Tibial artery (tissue), 4 donors: ENCODE results near the gene PDE6D.
"Not testable (repeated sequence)": the region's sequence is repeated elsewhere in the genome, so short reads cannot be mapped to it uniquely, and the experiment has no call there.

Source experiments
- DNase-seq, 2 donors: peaks; one replicate each; pipeline ENCODE4 v3.0.0-alpha.2; 2019
- H3K27ac ChIP-seq, 2 donors: fragments of 200-600 bp; sonication (generic) in 1 of 2; 1 replicate in 1 of 2; 2 replicates in 1 of 2; pipeline ENCODE4 v1.5.1; 2018 to 2019; ENCODE audit warnings: mild to moderate bottlenecking in 1 of 2
- H3K27me3 ChIP-seq, 2 donors: fragments of 200-600 bp; sonication (generic) in 1 of 2; one replicate each; pipeline versions ENCODE4 v1.5.1 to v1.6.0; 2016 to 2019
- H3K36me3 ChIP-seq, 3 donors: fragments of 200-600 bp; sonication (generic) in 2 of 3; one replicate each; pipeline ENCODE4 v1.5.1; 2016 to 2019; ENCODE audit warnings: mild to moderate bottlenecking in 2 of 3
- H3K4me1 ChIP-seq, 4 donors: fragments of 200-600 bp; sonication (generic) in 2 of 4; 1 replicate in 3 of 4; 2 replicates in 1 of 4; pipeline ENCODE4 v1.5.1; 2016 to 2019
- H3K4me3 ChIP-seq, 2 donors: fragments of 200-600 bp; sonication (generic) in 1 of 2; 1 replicate in 1 of 2; 2 replicates in 1 of 2; pipeline ENCODE4 v1.5.1; 2018 to 2019; ENCODE audit warnings: mild to moderate bottlenecking in 2 of 2
- H3K9me3 ChIP-seq, 3 donors: fragments of 200-600 bp; sonication (generic) in 1 of 3; one replicate each; pipeline ENCODE4 v1.5.1; 2016 to 2019
- intact Hi-C: fragments of 100-400 bp; cut with DNase I; formaldehyde crosslinking; loops from one replicate; pipeline ENCODE4 v1.15.0; 2023; ENCODE audit warnings: low total_unique reads
- TF ChIP-seq, protein P1 (sequence below), 2 experiments: fragments of 200-600 bp in 1 of 2; fragments of 450-650 bp in 1 of 2; IDR thresholded peaks; one replicate each; pipeline ENCODE4 v1.5.1; 2017 to 2019; ENCODE audit warnings: antibody characterized with exemption in 2 of 2, mild to moderate bottlenecking in 1 of 2, moderate library complexity in 1 of 2

The PDE6D gene

DNA sequence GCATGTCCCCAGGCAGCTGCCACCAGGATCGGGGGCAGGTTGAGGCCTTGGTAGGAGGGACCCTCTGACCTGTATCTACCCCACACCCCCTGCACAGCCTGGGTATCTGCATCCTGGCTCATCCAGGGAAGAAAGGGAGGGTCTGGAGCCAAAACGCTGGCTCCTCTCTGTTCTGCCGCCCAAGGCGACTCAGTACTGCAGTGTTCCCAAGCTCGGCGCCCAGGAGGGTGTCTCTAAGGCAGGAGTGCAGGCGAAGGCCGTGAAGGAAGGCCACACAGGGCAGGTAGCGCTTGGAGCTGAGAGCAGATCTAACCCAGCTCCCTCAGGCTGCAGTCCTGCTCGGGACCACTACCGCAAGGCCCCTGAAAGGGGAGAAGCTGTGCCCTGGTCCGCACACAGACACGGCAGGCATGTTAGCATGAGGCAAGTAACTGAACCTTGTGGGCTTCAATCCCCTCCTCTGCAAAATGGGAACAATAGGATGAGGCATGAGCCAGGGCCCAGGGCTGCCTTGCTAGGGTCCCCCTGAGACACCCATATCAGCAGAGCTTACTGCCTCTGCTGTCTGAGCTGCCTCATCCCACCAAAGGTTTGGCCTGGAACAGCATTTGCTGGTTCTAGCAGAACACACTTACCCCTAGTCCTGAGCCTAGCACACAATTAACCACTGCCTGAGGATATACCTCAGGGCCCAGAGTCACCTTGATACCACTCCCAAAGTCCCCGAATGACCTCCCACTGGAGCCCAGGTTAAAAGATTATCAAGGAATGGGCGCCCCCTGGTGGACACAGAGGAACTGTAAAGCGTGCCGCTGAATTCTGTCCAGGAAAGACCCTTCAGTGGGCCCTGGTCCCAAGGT lies 66.2 kb downstream of the PDE6D start:
- Histone ChIP-seq H3K4me1 (peaks cover 0 to 58% (median 38%) of the 10 kb centered on the region in 4 donors), H3K4me3 (no peak overlapping the region), H3K27ac (peak overlapping the region; percentile 51 to 79), H3K36me3 (peaks cover 16 to 26% (median 17%) of the 10 kb centered on the region in 3 donors), H3K27me3 (no peaks in the 10 kb centered on the region), H3K9me3 (no peaks in the 10 kb centered on the region)
- peak; percentile 73 to 83 for DNase-seq
- TF ChIP-seq, protein P1, sequence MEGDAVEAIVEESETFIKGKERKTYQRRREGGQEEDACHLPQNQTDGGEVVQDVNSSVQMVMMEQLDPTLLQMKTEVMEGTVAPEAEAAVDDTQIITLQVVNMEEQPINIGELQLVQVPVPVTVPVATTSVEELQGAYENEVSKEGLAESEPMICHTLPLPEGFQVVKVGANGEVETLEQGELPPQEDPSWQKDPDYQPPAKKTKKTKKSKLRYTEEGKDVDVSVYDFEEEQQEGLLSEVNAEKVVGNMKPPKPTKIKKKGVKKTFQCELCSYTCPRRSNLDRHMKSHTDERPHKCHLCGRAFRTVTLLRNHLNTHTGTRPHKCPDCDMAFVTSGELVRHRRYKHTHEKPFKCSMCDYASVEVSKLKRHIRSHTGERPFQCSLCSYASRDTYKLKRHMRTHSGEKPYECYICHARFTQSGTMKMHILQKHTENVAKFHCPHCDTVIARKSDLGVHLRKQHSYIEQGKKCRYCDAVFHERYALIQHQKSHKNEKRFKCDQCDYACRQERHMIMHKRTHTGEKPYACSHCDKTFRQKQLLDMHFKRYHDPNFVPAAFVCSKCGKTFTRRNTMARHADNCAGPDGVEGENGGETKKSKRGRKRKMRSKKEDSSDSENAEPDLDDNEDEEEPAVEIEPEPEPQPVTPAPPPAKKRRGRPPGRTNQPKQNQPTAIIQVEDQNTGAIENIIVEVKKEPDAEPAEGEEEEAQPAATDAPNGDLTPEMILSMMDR (IDR thresholded peaks at IDR 0.05), result peak; percentile 86 to 92
- intact Hi-C loops, result loop anchor here (2.0 kb wide), 1 partner anchor 38 kb away; no protein-coding TSS in a partner anchor

DNA sequence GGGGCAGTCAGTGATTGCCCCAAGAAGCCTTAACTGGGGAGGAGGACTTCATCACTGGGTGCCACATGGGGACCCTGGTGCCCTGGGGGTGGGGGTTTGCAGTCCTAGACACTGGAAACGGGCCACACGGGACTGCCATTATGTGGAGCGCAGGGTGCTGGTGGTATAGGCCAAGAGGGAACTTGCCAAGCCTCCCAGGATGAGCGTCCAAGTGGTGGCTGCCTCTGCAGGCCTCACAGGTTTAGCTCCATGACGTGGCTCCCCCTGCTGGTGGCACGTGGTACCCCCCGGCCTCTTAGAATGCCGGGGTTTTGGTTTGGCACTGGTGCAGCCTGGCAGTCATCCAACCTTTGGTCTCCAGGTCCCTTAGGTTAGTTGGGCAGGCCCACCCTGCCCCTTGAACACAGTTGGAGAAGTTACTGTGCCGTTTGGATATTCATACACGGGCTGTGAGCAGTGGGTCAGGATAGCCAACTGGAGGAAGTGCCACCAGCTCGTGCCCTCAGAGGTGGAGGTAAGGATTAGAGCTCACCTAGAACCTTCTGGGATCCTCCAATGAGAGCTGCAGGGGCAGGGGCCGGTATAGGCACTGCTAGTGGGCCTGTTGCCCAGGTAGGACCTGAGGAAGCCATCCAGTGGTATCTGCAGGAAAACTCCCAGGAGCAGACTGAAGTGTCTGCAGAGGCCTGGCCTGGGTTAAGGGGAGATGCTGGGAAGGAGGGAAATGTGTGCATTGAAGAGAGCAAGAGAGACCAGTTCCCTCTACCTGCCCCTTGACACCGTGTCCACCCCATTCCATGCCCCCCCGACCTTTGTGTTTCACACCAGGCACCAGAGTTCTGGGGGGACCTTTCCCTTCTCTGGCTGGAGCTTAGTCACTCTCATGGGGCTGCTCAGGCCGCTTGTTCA lies 67.1 kb downstream of the PDE6D start:
- Histone ChIP-seq H3K27me3 (no peaks in the 10 kb centered on the region), H3K4me1 (peaks cover 0 to 58% (median 38%) of the 10 kb centered on the region in 4 donors), H3K4me3 (no peak overlapping the region), H3K27ac (peak overlapping the region; percentile 51 to 71), H3K9me3 (no peaks in the 10 kb centered on the region), H3K36me3 (peaks cover 16 to 26% (median 17%) of the 10 kb centered on the region in 3 donors)
- intact Hi-C loops, result loop anchor here (2.0 kb wide), 1 partner anchor 37 kb away; no protein-coding TSS in a partner anchor
- peak; percentile 88 to 93 for DNase-seq
- TF ChIP-seq, protein P1 (IDR thresholded peaks at IDR 0.05), result peak; percentile 91 to 94

DNA sequence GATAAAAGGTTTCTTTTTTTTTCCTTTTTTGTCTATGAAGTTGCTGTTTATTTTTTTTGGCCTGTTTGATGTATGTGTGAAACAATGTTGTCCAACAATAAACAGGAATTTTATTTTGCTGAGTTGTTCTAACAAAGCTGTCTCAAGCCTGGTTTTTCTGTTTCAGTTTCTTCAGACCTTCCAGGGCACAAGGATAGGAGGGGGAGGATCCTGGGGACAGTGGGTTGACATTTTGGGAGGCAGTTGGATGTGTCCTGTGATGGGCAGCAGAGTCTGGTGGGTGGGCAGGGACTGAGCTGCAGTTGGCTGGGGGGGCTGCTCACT lies 67.7 kb downstream of the PDE6D start:
- H3K9me3 ChIP-seq, H3K4me3 ChIP-seq, intact Hi-C loops, H3K27me3 ChIP-seq, DNase-seq: not testable (repeated sequence)
- peak overlapping the region; percentile 51 to 71 for H3K27ac ChIP-seq
- H3K36me3 ChIP-seq, result peaks cover 16 to 26% (median 17%) of the 10 kb centered on the region in 3 donors
- H3K4me1 ChIP-seq, result peaks cover 0 to 58% (median 38%) of the 10 kb centered on the region in 4 donors

DNA sequence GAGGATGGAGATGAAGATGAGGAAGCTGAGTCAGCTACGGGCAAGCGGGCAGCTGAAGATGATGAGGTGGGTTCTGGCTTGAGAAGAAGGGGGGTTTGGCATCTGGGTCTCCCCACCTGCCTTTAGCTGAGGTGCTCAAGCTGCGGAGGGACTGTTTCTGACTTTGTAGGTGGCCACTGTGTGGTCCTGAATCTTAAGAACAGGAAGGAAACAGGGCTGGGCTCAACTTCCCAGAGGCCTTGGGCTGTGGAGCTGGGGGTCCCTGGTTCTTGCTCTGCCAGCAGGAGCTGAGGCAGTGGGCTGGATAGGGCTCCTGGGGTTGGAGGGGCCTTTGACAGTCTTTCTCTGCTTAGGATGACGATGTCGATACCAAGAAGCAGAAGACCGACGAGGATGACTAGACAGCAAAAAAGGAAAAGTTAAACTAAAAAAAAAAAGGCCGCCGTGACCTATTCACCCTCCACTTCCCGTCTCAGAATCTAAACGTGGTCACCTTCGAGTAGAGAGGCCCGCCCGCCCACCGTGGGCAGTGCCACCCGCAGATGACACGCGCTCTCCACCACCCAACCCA lies 68.5 kb downstream of the PDE6D start:
- intact Hi-C loops, DNase-seq, H3K27me3 ChIP-seq, H3K4me3 ChIP-seq, H3K9me3 ChIP-seq: not testable (repeated sequence)
- H3K4me1 ChIP-seq, result peaks cover 0 to 58% (median 38%) of the 10 kb centered on the region in 4 donors
- H3K27ac ChIP-seq, result peak overlapping the region; percentile 99
- peaks cover 16 to 26% (median 17%) of the 10 kb centered on the region in 3 donors for H3K36me3 ChIP-seq

DNA sequence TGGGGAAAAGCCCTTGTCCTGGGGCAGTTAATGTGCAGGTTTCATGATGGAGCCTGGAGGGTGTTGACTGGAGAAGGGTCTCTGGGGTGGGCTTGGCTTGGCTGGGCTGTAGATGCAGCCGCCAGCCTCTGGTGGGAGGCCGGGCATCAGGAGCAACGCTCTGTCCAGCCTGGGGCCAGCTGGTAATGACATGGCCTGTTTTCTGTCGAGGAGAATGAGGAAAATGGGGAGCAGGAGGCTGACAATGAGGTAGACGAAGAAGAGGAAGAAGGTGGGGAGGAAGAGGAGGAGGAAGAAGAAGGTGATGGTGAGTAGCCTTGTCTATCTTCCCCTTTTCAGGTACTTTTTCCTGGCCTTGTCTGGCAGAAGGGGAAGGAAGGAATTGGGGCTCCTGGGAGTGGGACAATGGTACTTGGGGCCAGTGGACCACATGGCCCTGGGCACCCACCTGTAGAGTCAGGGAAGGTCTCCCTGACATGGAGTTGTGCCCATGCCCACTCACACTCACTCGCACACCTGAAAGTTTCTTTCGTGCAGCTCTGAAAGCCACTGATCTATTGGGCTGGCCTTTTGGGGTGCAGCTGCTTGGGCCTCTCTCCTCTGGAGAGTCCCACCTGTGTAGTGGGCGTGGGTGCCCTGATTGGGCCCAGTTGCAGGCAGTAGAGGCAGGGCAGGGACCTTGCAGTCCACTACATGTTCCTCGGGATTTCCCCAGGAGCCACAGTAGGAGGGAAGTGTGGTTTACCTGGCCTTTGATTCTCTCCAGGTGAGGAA lies 69.2 kb downstream of the PDE6D start:
- TF ChIP-seq, protein P1 (IDR thresholded peaks at IDR 0.05), result no peak
- intact Hi-C loops, result no loop called here
- H3K4me1 ChIP-seq, result peaks cover 0 to 51% (median 36%) of the 10 kb centered on the region in 4 donors
- peak overlapping the region; percentile 80 to 99 for H3K4me3 ChIP-seq
- H3K27me3 ChIP-seq, result no peaks in the 10 kb centered on the region
- no peak for DNase-seq
- peak overlapping the region; percentile 99 for H3K27ac ChIP-seq
- H3K36me3 ChIP-seq, result peaks cover 16 to 26% (median 17%) of the 10 kb centered on the region in 3 donors
- no peaks in the 10 kb centered on the region for H3K9me3 ChIP-seq
